ENCODE results near the gene ADM2. TPM values are rescaled to one million over a fixed set of nuclear protein-coding genes. Genes with fewer than 3 reads are reported as not detected.

ADM2 gene
- total and polyA plus RNA-seq, 2 experiments from 2014 or later, result 4.1 to 5.1 TPM

DNA sequence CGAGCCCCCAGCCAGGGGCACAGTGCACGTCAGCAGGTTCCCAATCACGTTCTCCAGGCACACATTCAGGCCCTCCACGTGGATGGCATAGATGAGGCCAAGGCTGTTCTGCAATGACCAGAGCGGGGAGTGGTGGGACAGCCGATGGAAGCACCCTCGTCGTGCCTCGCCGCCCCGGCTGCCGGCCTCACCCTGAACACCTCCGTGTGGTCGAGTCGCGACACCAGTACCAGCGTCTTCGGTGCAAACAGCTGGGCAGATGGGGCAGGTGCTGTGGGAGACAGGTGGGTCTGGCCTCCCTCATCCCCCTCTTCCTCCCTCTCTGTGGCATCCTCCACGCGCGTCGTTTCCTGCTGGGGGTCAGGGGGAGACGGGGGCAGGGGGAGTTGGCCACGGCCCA lies 14.0 kb upstream of the ADM2 start:
- H3K4me2 ChIP-seq, result no peak overlapping the region
- H3K4me1 ChIP-seq (ENCODE audit: insufficient read depth), result peaks cover 29% of the 10 kb centered on the region
- no peaks in the 10 kb centered on the region for H3K27me3 ChIP-seq
- no peak overlapping the region for H3K4me3 ChIP-seq
- peaks cover 44% of the 10 kb centered on the region for H4K20me1 ChIP-seq (ENCODE audit: insufficient read depth, poor library complexity, severe bottlenecking)
- 96% methylated on average over 21 of the region's 24 CpGs for WGBS (ENCODE audit: low lambda C conversion rate, missing lambda C conversion rate)
- H3K36me3 ChIP-seq (replicated peaks; ENCODE audit: insufficient read depth, low read depth), result no peaks in the 10 kb centered on the region
- no peak for DNase-seq (ENCODE audit: low spot score)
- peaks cover 40% of the 10 kb centered on the region for H3K79me2 ChIP-seq
- H3K27ac ChIP-seq, result no peak overlapping the region
- no peak overlapping the region for H2AFZ ChIP-seq
- H3K9me2 ChIP-seq (replicated peaks; ENCODE audit: insufficient read depth), result no peaks in the 10 kb centered on the region
- H3K9me3 ChIP-seq (ENCODE audit: low read depth), result no peaks in the 10 kb centered on the region
- TF ChIP-seq EZH2 (IDR thresholded peaks at IDR 0.05; ENCODE audit: borderline replicate concordance) (no peak), EZH2phosphoT487 (IDR thresholded peaks at IDR 0.05; ENCODE audit: low read depth, severe bottlenecking, unreplicated experiment) (no peak)
- TF ChIP-seq, protein P1, sequence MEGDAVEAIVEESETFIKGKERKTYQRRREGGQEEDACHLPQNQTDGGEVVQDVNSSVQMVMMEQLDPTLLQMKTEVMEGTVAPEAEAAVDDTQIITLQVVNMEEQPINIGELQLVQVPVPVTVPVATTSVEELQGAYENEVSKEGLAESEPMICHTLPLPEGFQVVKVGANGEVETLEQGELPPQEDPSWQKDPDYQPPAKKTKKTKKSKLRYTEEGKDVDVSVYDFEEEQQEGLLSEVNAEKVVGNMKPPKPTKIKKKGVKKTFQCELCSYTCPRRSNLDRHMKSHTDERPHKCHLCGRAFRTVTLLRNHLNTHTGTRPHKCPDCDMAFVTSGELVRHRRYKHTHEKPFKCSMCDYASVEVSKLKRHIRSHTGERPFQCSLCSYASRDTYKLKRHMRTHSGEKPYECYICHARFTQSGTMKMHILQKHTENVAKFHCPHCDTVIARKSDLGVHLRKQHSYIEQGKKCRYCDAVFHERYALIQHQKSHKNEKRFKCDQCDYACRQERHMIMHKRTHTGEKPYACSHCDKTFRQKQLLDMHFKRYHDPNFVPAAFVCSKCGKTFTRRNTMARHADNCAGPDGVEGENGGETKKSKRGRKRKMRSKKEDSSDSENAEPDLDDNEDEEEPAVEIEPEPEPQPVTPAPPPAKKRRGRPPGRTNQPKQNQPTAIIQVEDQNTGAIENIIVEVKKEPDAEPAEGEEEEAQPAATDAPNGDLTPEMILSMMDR (IDR thresholded peaks at IDR 0.05; ENCODE audit: poor library complexity), result no peak

DNA sequence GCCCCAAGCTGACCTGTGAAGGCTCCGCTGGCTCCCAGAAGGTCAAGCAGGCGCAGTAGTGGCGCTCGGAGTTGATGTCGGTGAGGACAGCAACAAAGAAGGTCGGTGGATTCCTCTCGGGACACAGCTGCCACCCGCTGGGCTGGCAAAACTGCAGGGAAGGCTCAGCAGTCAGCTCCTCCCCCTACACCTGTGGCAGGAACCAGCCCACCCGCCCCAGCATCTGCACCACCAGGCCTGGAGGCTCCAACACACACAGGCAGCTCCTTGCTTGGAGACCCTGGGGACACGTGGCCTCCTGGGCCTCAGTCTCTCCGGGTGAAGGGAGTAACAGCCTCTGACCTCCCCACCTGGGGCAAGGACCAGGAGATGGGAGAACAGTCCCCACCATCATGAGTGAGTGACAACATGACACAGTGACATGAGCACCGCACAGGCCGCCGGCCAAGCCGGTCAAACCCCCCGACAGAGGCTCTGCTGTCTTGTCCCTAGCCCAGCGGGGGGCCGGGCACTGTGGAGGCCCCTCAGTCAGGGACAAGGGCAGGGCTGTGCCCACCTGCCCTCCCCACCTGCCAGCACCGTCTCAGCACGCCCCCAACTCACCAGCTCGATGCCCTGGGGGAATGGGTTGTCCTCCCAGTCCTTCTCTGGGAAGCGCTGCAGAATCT lies 13.4 kb upstream of the ADM2 start:
- H3K27ac ChIP-seq, result no peak overlapping the region
- no peak overlapping the region for H3K4me2 ChIP-seq
- no peak for DNase-seq (ENCODE audit: low spot score)
- H2AFZ ChIP-seq, result no peak overlapping the region
- H3K27me3 ChIP-seq, result no peaks in the 10 kb centered on the region
- peaks cover 46% of the 10 kb centered on the region for H3K79me2 ChIP-seq
- H3K4me1 ChIP-seq (ENCODE audit: insufficient read depth), result peaks cover 33% of the 10 kb centered on the region
- no peaks in the 10 kb centered on the region for H3K9me3 ChIP-seq (ENCODE audit: low read depth)
- no peak for TF ChIP-seq EZH2phosphoT487 (IDR thresholded peaks at IDR 0.05; ENCODE audit: low read depth, severe bottlenecking, unreplicated experiment)
- TF ChIP-seq, protein P1 (IDR thresholded peaks at IDR 0.05; ENCODE audit: poor library complexity), result no peak
- no peak for TF ChIP-seq EZH2 (IDR thresholded peaks at IDR 0.05; ENCODE audit: borderline replicate concordance)
- H4K20me1 ChIP-seq (ENCODE audit: insufficient read depth, poor library complexity, severe bottlenecking), result peaks cover 49% of the 10 kb centered on the region
- no peaks in the 10 kb centered on the region for H3K9me2 ChIP-seq (replicated peaks; ENCODE audit: insufficient read depth)
- no peak overlapping the region for H3K4me3 ChIP-seq
- no peaks in the 10 kb centered on the region for H3K36me3 ChIP-seq (replicated peaks; ENCODE audit: insufficient read depth, low read depth)
- 93% methylated on average over 16 of the region's 22 CpGs for WGBS (ENCODE audit: low lambda C conversion rate, missing lambda C conversion rate)

DNA sequence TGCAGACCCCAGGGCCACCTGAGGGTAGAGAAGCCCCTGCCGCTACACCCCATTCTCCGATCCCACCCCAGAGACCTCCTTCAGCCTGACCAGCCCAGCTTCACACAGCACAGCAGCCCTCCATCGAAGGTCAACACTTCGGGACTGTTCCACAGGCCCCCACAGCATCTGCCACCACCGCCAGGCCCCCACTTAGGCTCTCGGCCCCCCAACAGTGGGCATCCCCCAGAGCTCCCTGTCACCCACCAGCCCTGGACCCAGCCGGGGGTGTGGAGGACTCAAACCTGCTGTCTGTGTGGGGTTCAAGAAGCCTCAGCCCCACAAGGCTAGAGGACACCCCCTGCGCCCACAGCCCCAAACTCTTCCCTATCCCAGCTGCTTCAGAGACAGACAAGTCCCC lies 12.7 kb upstream of the ADM2 start:
- Histone ChIP-seq H3K27ac (no peak overlapping the region), H3K79me2 (peaks cover 53% of the 10 kb centered on the region), H3K36me3 (replicated peaks; ENCODE audit: insufficient read depth, low read depth) (no peaks in the 10 kb centered on the region), H3K9me2 (replicated peaks; ENCODE audit: insufficient read depth) (no peaks in the 10 kb centered on the region), H3K4me1 (ENCODE audit: insufficient read depth) (peaks cover 39% of the 10 kb centered on the region), H4K20me1 (ENCODE audit: insufficient read depth, poor library complexity, severe bottlenecking) (peaks cover 56% of the 10 kb centered on the region), H3K27me3 (no peaks in the 10 kb centered on the region), H3K9me3 (ENCODE audit: low read depth) (no peaks in the 10 kb centered on the region), H3K4me2 (no peak overlapping the region), H2AFZ (no peak overlapping the region), H3K4me3 (no peak overlapping the region)
- no peak for DNase-seq (ENCODE audit: low spot score)
- WGBS (ENCODE audit: low lambda C conversion rate, missing lambda C conversion rate), result 98% methylated on average over 7 of the region's 8 CpGs
- TF ChIP-seq, protein P1 (IDR thresholded peaks at IDR 0.05; ENCODE audit: poor library complexity), result no peak
- TF ChIP-seq EZH2 (IDR thresholded peaks at IDR 0.05; ENCODE audit: borderline replicate concordance) (no peak), EZH2phosphoT487 (IDR thresholded peaks at IDR 0.05; ENCODE audit: low read depth, severe bottlenecking, unreplicated experiment) (no peak)

All from hepatocyte (in vitro differentiated cells).